Neural cell (in vitro differentiated cells): ENCODE results near the gene COG6. TPM values are rescaled to one million over a fixed set of nuclear protein-coding genes. Genes with fewer than 3 reads are reported as not detected.

Source experiments
- H2AFZ ChIP-seq: fragments of 200-600, 300-800 bp; sonication (generic), shearing (Covaris generic); 2 replicates; pipeline ENCODE4 v1.6.0; 2014; ENCODE audit warnings: low read depth, mild to moderate bottlenecking, antibody characterized with exemption, low read length, moderate library complexity
- H3F3A ChIP-seq: fragments of 200-600 bp; shearing (Covaris generic); 2 replicates; pipeline ENCODE4 v1.6.1; 2016; ENCODE audit warnings: mild to moderate bottlenecking, moderate library complexity, mixed read lengths, antibody characterized with exemption, low read length; ENCODE audit not compliant: insufficient read depth, poor library complexity, severe bottlenecking
- H3K27ac ChIP-seq: fragments of 200-600, 300-800 bp; sonication (generic), shearing (Covaris generic); 2 replicates; pipeline ENCODE4 v1.5.1; 2014; ENCODE audit warnings: mild to moderate bottlenecking, low read length, moderate library complexity
- H3K27me3 ChIP-seq: fragments of 300-800, 200-600 bp; sonication (generic), shearing (Covaris generic); 2 replicates; pipeline ENCODE4 v1.6.0; 2014; ENCODE audit warnings: mild to moderate bottlenecking, low read depth, low read length, moderate library complexity; ENCODE audit not compliant: insufficient read depth
- H3K36me3 ChIP-seq: fragments of 300-800, 200-600 bp; sonication (generic), shearing (Covaris generic); 2 replicates; pipeline ENCODE4 v1.5.1; 2014; ENCODE audit warnings: mild to moderate bottlenecking, antibody characterized with exemption, low read length, moderate library complexity; ENCODE audit not compliant: insufficient read depth
- H3K4me2 ChIP-seq: fragments of 300-800, 200-600 bp; sonication (generic), shearing (Covaris generic); 2 replicates; pipeline ENCODE4 v1.6.0; 2014; ENCODE audit warnings: mild to moderate bottlenecking, low read length
- H3K4me3 ChIP-seq: fragments of 300-800, 200-600 bp; sonication (generic), shearing (Covaris generic); 2 replicates; pipeline ENCODE4 v1.5.1; 2014; ENCODE audit warnings: mild to moderate bottlenecking, low read length, moderate library complexity
- H3K79me2 ChIP-seq: fragments of 200-600 bp; shearing (Covaris generic); replicated peaks from 2 replicates; pipeline ENCODE4 v1.6.0; 2014; ENCODE audit warnings: mild to moderate bottlenecking, low read length, moderate library complexity; ENCODE audit not compliant: insufficient read depth
- H3K9ac ChIP-seq: fragments of 300-800, 200-600 bp; sonication (generic), shearing (Covaris generic); 2 replicates; pipeline ENCODE4 v1.6.1; 2016; ENCODE audit warnings: mild to moderate bottlenecking, low read length, mixed read lengths
- H3K9me2 ChIP-seq: fragments of 200-600 bp; shearing (Covaris generic); 2 replicates; pipeline ENCODE4 v1.6.1; 2016; ENCODE audit warnings: mild to moderate bottlenecking, low read length, mixed read lengths; ENCODE audit not compliant: insufficient read depth
- H3K9me3 ChIP-seq: fragments of 200-600, 300-800 bp; sonication (generic), shearing (Covaris generic); 2 replicates; pipeline ENCODE4 v1.6.1; 2016; ENCODE audit warnings: mild to moderate bottlenecking, mixed run types, low read length, moderate library complexity, mixed read lengths
- H4K20me1 ChIP-seq: fragments of 200-600 bp; shearing (Covaris generic); 2 replicates; pipeline ENCODE4 v1.6.1; 2016; ENCODE audit warnings: mild to moderate bottlenecking, mixed run types; ENCODE audit not compliant: insufficient read depth
- CTCF ChIP-seq: fragments of 450-650 bp; IDR thresholded peaks from 2 replicates; pipeline ENCODE4 v1.5.1; 2014; ENCODE audit warnings: antibody characterized with exemption, mild to moderate bottlenecking, moderate library complexity; ENCODE audit not compliant: poor library complexity, severe bottlenecking
- EP300 ChIP-seq: fragments of 450-650 bp; conservative IDR thresholded peaks from 2 replicates; pipeline ENCODE4 v1.6.1; 2014; ENCODE audit warnings: antibody characterized with exemption, mild to moderate bottlenecking, moderate library complexity; ENCODE audit not compliant: poor library complexity, severe bottlenecking
- EZH2 ChIP-seq: fragments of 200-600, 300-800 bp; shearing (Covaris generic), sonication (generic); IDR thresholded peaks from 2 replicates; pipeline ENCODE4 v1.6.1; 2014; ENCODE audit warnings: antibody characterized with exemption, low read length, borderline replicate concordance, mild to moderate bottlenecking; ENCODE audit not compliant: insufficient read depth, poor library complexity, severe bottlenecking
- MXI1 ChIP-seq: fragments of 450-650 bp; conservative IDR thresholded peaks from 2 replicates; pipeline ENCODE4 v1.6.1; 2014; ENCODE audit warnings: antibody characterized with exemption, mild to moderate bottlenecking; ENCODE audit not compliant: poor library complexity, severe bottlenecking
- POLR2AphosphoS5 ChIP-seq: IDR thresholded peaks from 2 replicates; pipeline ENCODE4 v1.6.1; 2012
- RAD21 ChIP-seq: fragments of 450-650 bp; conservative IDR thresholded peaks from 2 replicates; pipeline ENCODE4 v1.6.1; 2014; ENCODE audit warnings: antibody characterized with exemption, mild to moderate bottlenecking, moderate library complexity
- REST ChIP-seq: IDR thresholded peaks from 2 replicates; pipeline ENCODE4 v1.6.1; 2012; ENCODE audit warnings: borderline replicate concordance
- SMC3 ChIP-seq: fragments of 450-650 bp; conservative IDR thresholded peaks from 2 replicates; pipeline ENCODE4 v1.6.1; 2014; ENCODE audit warnings: antibody characterized with exemption, mild to moderate bottlenecking, moderate library complexity; ENCODE audit not compliant: poor library complexity
- TAF1 ChIP-seq: IDR thresholded peaks from 2 replicates; pipeline ENCODE4 v1.6.1; 2012; ENCODE audit warnings: low read depth
- polyA plus RNA-seq: library from polyadenylated mRNA; depleted of rRNA; stranded (reverse); fragments of >200 nt; gene quantifications from 2 replicates; pipeline ENCODE4 v1.2.3, GENCODE V29; 2014

Gene COG6
- polyA plus RNA-seq, 1 donor from 2014 or later, result 23.1 TPM

GRCh38 chr13:39623466-39623865 is 32.0 kb upstream of the COG6 start:
- H3K79me2 ChIP-seq, result no peaks in the 10 kb centered on the region
- H3F3A ChIP-seq, result no peaks in the 10 kb centered on the region

GRCh38 chr13:39631307-39631706 is 24.2 kb upstream of the COG6 start:
- H3K9ac ChIP-seq, result no peak overlapping the region
- no peak overlapping the region for H2AFZ ChIP-seq
- no peaks in the 10 kb centered on the region for H3K9me2 ChIP-seq
- no peak for TF ChIP-seq MXI1
- TF ChIP-seq TAF1, result no peak
- TF ChIP-seq RAD21, result no peak
- TF ChIP-seq EZH2, result no peak
- H4K20me1 ChIP-seq, result no peaks in the 10 kb centered on the region
- H3F3A ChIP-seq, result no peaks in the 10 kb centered on the region
- no peak overlapping the region for H3K27ac ChIP-seq
- H3K4me3 ChIP-seq, result no peak overlapping the region
- no peak overlapping the region for H3K4me2 ChIP-seq
- no peaks in the 10 kb centered on the region for H3K79me2 ChIP-seq
- H3K9me3 ChIP-seq, result no peaks in the 10 kb centered on the region
- H3K36me3 ChIP-seq, result no peaks in the 10 kb centered on the region
- H3K27me3 ChIP-seq, result no peaks in the 10 kb centered on the region

More at GRCh38 chr13:39623466-39623865, 32.0 kb upstream of the COG6 start:
- H3K4me3 ChIP-seq, result no peak overlapping the region
- no peaks in the 10 kb centered on the region for H3K36me3 ChIP-seq
- no peaks in the 10 kb centered on the region for H3K9me3 ChIP-seq
- H3K27ac ChIP-seq, result no peak overlapping the region
- H3K9me2 ChIP-seq, result no peaks in the 10 kb centered on the region
- no peak overlapping the region for H3K9ac ChIP-seq
- H3K4me2 ChIP-seq, result no peak overlapping the region
- H4K20me1 ChIP-seq, result no peaks in the 10 kb centered on the region
- TF ChIP-seq RAD21 (no peak), EP300 (no peak), EZH2 (no peak), TAF1 (no peak), SMC3 (no peak), REST (no peak)
- H2AFZ ChIP-seq, result no peak overlapping the region
- no peaks in the 10 kb centered on the region for H3K27me3 ChIP-seq

- no peak overlapping the region for H3K4me2 ChIP-seq
- H2AFZ ChIP-seq, result no peak overlapping the region
- H3K79me2 ChIP-seq, result no peaks in the 10 kb centered on the region
- no peaks in the 10 kb centered on the region for H3K36me3 ChIP-seq
- H3F3A ChIP-seq, result no peaks in the 10 kb centered on the region
- H4K20me1 ChIP-seq, result no peaks in the 10 kb centered on the region
- no peak overlapping the region for H3K4me3 ChIP-seq
- H3K9me3 ChIP-seq, result no peaks in the 10 kb centered on the region
- no peaks in the 10 kb centered on the region for H3K27me3 ChIP-seq
- no peaks in the 10 kb centered on the region for H3K9me2 ChIP-seq
- TF ChIP-seq REST (no peak), TAF1 (no peak), EP300 (no peak), SMC3 (no peak), EZH2 (no peak), MXI1 (no peak), POLR2AphosphoS5 (no peak), RAD21 (no peak), CTCF (no peak)
- no peak overlapping the region for H3K27ac ChIP-seq
- no peak overlapping the region for H3K9ac ChIP-seq
Measured at GRCh38 chr13:39632994-39633393, 22.5 kb upstream of the COG6 start.
